ENCODE data around the gene TOP3B.

TOP3B gene

DNA sequence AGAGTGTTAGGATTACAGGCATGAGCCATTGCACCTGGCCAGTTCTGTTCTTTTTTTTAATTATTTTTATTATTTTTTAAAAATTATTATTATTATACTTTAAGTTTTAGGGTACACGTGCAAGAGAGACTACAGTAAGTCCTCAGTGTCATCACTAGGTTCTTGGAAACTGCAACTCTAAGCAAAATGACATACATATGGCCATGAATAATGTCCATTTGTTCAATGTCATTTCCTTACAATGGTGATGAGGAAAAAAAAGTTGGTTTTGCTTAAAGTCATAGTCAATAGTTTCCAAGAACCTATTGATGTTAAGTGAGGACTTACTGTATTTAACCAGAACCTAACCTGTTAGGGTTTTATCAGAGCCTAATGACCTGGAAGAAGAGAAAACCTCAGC lies 29.4 kb upstream of the TOP3B start:
- DNase-seq = no peak

DNA sequence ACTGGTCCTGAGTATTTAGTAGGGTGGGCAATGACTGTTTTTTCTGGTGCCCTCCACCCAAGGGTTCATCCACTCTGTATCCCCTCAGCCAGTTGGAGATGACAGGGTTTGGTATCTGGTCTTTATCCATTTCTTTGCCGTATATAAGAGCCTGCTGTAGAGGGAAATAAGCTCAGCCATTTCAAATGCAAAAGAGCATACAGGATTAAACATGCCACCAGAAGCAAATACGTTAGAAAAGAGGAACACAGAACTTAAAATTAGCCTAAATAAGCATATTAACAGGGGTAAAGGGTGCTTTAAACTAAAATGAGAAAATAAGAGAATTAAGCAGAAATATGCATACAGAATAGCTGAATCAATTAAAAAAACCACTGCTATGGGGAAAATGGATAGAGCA lies 27.8 kb upstream of the TOP3B start:
- DNase-seq = no peak

- DNase-seq = no peak
Observed at GRCh38 chr22:22009661-22010060, 27.1 kb upstream of the TOP3B start.

DNA sequence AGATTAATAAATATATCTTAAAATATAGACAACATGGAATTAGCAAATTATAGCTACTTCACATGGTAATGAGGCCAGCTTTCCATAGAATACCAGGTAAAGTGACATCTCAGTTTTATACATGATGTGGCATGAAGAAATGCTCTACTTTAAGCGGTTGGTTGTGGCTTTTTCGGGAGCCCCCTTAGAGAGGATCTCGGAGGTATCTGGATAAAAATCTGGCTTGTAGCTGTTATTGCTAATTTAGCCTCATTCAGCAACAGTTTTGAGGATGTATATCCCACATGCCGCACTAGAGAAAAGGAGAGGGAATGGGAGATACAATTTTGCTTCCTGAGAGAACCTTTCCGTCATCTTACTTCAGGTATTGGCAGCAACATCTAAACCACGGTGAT lies 24.0 kb upstream of the TOP3B start:
- DNase-seq = no peak

GRCh38 chr22:22005945-22006595 lies 23.5 kb upstream of the TOP3B start:
- DNase-seq = no peak

DNA sequence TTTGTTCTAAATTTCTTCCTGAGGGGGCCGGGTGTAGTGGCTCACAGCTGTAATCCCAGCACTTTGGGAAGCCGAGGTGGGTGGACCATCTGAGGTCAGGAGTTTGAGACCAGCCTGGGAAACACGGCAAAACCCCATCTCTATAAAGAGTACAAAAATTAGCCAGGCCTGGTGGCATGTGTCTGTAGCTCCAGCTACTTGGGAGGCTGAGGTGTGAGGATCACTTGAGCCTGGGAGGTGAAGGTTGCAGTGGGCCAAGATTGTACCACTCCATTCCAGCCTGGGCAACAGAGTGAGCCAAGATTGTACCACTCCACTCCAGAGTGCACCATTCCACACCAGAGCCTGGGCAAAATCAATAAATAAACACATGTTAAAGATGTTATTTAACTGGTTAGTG lies 20.6 kb upstream of the TOP3B start:
- no peak for DNase-seq

DNA sequence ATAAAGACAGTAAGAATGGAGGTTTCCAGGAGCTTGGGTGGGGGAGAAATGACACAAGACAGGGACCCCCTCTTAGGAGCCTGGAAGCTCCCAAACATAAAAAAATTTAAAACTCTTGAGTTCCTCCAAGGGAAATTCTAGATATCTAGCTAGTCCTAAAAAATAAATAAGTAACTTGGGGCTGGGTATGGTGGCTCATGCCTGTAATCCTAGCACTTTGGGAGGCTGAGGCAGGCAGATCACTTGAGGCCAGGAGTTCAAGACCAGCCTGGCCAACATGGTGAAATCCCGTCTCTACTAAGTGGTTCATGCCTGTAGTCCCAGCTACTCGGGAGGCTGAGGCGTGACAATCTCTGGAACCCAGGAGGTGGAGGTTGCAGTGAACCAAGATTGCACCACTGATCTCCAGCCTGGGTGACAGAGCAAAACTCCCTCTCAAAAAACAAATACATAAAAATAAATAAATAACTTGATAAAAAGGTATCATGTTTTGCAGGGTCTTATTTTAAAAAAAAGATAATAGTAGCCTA lies 20.0 kb upstream of the TOP3B start:
- DNase-seq = no peak

- no peak for DNase-seq
Observed at GRCh38 chr22:22001664-22002525, 19.3 kb upstream of the TOP3B start.

- DNase-seq = no peak
Observed at GRCh38 chr22:21998595-21999247, 16.1 kb upstream of the TOP3B start.

GRCh38 chr22:21996175-21996720 lies 13.7 kb upstream of the TOP3B start:
- no peak for DNase-seq

DNA sequence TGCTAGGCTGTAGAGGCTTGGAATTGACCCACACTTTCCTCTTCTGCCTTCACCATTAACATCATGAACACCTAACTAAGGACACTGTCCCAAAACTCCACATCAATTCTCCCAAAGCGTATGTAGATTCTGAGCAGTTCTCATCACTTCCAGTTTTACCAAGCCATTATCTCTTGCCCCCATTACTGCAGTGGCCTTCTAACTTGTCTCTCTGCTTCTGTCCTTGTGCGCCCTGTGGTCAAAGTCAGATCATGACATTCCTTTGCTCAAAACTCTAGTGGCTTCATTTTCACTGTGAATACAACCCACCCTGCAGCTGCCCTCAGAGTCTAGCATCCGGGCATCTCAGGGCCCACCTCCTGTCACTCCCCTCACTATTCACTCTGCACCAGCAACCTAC lies 13.1 kb upstream of the TOP3B start:
- DNase-seq = no peak

DNA sequence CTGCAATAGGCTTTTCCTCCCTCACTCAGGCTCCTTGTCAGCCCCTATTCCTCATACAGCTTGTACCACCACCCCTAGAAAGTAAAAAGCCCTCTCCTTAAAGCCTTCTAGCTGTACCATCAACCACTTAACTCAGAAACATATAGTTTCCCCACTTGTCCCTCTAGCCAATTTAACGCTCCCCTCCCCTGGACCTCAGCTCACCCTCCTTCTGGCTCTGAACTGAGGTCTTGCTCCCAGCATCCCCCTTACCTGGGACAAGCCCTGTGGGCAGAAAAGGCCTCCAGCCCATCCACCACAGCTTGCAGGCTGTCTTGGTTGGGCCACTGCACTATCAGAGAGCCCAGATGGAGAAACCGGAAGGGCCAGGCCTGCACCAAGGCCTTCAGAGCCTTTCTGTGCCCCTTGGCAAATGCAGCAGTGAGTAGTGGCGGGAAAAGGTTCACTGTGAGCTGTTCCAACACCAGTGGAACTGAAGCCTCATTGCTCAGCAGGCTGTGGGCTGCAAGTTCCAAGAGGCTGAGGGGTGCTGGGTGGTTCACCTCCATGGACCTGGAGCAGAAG lies 12.4 kb upstream of the TOP3B start:
- DNase-seq = no peak

DNA sequence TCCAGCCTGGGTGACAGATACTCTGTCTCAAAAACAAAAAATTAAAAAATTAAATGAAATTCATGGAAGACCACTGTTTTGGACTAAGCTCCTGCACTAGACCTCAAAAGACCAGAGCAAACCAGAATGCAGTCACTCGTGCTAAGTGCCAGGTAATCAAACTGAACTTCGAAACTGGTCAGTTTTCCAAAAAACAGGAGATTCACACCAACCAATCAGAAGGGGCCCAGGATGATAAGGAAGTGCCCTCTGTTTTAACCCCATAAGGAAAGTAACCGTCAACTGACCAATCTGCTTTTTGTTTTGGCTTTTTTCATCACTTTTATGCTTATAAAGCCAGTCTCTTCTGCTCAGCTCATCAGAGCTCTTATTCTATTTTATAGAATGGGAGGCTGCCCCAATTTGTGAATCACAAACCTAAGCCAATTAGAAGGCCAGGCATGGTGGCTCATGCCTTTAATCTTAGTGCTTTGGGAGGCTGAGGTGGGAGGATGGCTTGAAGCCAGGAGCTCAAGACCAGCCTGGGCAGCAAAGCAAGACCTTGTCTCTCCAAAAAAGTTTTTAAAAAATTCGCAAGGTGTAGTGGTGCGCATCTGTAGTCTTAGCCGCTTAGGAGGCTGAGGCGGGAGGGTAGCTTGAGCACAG lies 10.1 kb upstream of the TOP3B start:
- DNase-seq = no peak

GRCh38 chr22:21991774-21992173 lies 9.2 kb upstream of the TOP3B start:
- no peak for DNase-seq

DNA sequence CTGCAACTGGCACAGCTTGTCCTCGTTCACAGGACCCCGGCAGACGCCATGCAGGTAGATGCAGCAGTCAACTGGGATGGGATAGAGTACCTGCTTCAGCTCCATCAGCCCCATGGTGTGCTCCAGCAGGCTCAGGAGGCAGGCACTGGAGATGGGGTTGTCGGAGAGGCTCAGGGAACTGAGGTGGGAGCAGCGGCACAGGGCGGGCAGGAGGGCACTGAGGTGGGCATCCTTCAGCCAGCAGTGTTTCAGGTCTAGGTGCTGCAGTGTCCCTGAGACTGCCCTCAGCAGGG lies 8.7 kb upstream of the TOP3B start:
- DNase-seq = no peak

GRCh38 chr22:21990445-21991303 lies 8.1 kb upstream of the TOP3B start:
- no peak for DNase-seq

GRCh38 chr22:21989049-21989448 lies 6.5 kb upstream of the TOP3B start:
- DNase-seq = no peak

GRCh38 chr22:21985214-21985613 lies 2.6 kb upstream of the TOP3B start:
- DNase-seq = no peak

- DNase-seq = no peak
Observed at GRCh38 chr22:21984793-21985192, 2.2 kb upstream of the TOP3B start.

DNA sequence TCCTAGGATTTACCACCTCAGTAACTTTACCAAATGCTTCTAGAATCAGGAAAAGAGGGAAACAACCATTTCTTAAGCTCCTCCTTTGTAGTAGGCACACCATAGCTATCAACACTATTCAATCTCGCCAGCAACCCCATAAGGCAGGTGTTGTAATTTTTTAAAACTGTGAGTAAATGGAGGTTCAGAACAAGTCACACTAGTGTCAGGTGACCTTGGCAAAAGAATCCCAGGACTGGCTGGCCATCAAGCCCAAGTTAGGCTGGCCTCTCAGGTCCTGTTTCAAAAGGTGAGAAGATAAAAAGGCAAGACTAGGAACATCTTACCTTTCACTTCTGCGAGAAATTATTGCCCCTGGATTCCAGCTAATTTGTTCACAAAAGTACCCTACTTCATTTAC lies 713 bp downstream of the TOP3B start:
- no peak for DNase-seq

- no peak for DNase-seq
Observed at GRCh38 chr22:21980547-21980946, 2.0 kb downstream of the TOP3B start.

All from DMS153 (cell line).